ENCODE data around the gene TXNDC5.
"Not testable (repeated sequence)": the region's sequence is repeated elsewhere in the genome, so short reads cannot be mapped to it uniquely, and the experiment has no call there.

Gene TXNDC5

DNA sequence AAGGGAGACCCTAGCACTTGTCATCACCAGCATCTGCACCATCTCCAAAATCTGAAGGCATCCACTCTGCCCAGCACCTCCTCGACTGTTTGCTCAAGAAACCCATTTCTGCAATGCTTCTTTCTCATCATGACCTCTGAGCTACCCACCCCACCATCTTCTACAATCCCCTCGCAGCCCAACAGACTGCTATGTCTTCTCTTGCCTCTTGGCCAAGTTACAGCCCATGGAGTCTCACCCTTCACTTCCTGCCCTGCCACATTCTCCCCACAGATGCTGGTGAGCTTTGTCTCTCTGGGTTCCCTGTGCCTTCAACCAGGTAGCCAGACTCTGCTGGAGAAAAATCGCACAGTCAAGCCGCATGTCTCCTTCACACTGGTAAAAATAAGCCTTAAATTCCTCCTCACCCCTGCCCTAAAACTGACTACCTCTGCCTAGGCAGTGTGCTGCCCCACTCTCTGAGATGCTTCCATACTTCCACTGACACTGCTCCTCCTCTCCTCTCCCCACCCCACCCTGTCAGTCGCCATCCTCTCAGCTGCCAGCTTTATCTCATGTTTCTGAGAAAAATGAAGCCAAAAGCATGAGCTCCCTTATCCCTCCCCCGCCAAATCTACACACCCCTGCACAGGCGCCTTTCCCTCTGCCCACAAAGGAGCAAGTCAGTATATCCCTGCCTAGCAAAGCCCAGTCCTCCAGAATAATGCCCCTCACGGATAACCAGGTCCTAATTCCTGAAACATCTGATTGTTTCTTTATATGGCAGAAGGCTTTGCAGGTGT, 2.3 kb upstream of the TXNDC5 start:
- DNase-seq = no peak

DNA sequence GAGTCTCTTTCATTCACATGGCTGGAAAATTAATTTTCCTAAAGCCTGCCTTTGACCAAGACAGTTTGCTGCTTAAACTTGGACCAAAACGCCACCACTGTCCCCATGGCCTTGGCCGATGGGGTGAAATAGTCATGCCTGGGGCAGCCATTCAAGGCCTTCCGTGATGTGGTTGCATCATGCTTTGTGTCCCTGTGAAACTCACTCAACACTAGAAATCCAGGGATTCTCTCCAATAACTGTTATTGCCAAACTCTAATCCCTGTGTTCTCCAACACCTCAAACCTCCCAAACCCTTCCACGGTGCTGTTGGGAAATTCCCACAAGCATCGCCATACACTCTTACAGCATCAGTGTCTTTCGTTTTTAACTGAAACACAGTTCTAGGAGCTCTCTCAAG, 1.4 kb upstream of the TXNDC5 start:
- no peak for DNase-seq

- DNase-seq = no peak
These were observed 747 bp upstream of the TXNDC5 start for GRCh38 chr6:7911345-7911725.

- DNase-seq = no peak
These were observed 312 bp downstream of the TXNDC5 start for GRCh38 chr6:7910298-7910653.

DNA sequence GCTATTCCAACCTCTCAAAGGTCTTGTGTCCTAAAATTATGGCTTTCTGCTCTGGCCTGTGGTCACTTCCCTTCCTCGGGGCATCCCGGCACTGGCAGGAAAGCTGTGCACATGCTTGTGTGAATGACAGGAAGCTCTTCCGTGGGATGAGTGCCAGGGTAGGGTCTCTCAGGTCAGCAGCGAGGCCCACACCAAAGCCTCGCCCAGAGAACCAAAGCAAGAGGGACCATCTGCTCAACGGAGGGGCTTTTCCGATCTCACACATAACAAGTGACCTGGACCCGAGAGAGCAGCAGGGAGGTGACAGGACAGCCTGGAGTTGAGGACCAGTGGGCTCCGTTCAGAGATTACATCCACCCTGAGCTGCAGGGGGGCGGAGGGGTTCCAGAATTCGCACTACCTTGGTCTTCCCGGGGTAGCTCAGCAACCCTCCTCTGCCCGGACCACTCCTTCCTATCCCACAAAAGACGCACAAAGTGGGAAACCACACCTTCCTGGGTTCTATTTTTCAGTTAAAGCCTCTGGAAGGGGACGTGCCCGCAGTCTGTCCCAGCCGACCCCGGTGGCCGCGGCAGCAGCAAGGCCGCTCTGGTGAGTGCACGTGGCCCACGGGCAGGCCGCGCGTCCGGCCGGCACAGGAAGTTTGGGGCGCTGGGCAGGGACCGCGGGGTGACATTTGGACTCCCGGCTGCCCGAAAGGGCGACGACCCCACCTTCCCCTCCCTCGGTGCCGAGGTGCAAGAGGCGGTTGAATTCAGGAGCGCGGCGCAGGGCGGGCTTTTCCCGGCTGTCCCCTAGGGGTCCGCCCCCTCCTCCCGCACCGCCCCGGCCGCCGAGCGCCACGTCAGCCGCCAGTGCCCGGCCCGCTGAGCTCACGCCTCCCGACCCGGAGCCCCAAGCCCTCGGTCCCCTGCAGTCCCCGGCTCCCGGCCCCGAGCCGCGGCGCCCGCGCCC, 988 bp downstream of the TXNDC5 start:
- DNase-seq = peak; percentile 88

DNA sequence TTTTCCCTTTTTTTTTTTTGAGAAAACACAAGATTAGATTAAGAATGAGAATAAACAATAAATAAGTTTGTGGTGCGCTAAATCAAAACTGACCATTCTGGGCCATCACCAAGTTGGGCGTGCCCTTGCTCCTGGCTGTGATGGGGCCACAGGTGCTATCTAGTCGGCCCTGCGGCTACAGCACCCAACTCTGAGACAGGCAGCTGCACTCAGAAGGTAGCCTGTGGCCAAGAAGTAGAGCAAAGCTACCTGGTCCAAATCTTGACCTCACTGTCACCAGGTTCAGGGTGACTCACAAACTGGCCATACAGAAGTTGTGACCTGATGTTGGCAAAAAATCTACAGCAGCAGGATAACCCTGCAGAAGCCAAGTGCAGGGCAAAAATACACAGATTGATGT, 3.4 kb downstream of the TXNDC5 start:
- no peak for DNase-seq

GRCh38 chr6:7906741-7907140, 3.8 kb downstream of the TXNDC5 start:
- no peak for DNase-seq

DNA sequence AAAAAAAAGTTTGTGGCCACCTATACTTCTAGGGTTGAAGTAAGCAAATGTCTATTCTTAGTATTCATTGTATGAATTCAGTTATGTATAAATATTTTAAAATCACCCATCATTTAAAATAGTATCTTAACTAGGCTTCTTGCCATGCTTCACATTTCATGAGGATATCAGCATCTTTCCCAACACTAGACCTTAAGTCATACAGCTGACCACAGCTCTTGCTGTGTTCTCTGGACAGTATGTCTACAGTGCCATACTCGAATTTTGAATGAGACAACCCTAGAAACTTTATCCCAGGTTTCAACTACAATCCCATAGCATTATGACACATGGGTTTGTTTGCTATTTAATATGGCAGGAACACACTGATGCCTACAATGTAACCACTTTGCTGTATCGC, 5.2 kb downstream of the TXNDC5 start:
- no peak for DNase-seq

DNA sequence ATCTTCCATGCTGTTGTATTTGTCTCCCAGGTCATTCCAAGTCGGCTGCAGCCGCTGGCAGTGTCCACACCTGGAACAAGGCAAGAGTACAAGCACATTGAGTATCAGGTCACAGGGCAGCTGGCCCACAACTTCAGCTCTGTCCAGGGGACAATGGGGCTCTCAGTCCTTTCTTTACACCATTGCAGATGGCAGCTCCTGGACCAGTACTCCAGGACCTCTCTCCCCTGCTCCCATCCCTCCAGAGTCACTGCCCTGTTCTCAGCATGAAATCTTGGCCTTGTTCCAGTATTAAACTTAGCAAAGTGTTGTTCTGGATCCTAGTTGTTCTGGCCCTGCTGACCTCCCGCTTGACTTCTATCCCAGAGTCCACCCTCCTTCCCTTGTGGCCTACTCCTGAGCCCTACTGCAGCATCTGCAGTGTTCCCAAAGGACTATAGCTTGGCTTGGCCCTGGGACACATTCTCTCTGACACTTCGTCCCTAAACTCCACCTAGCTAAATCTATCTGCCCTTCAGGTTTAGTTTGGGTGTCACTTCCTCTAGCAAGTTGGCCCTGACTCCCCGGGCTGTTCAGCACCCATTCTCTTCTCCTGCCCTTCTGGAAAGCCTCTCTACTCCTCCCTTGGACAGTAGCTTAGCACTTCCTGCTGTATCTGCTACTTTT, 5.8 kb downstream of the TXNDC5 start:
- no peak for DNase-seq

- DNase-seq = no peak
These were observed 6.9 kb downstream of the TXNDC5 start for GRCh38 chr6:7903673-7904072.

GRCh38 chr6:7902867-7903266, 7.7 kb downstream of the TXNDC5 start:
- DNase-seq = no peak

- no peak for DNase-seq
These were observed 8.4 kb downstream of the TXNDC5 start for GRCh38 chr6:7902221-7902620.

DNA sequence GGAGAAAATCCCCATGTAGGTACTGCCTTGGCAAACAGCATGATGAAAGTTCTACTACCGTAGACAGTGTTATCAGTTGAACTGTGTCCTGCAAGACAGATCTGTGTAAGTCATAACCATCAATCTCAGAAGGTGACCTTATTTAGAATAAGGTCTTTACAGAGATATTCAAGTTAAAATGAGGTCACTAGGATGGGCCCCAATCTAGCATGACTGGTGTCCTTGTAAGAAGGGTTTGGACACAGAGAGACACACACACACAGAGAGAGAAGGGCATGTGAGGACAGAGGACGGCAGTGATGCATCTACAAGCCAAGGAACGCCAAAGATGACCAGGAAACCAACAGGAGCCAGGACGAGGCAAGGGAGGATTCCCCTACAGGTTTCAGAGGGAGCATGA, 8.8 kb downstream of the TXNDC5 start:
- no peak for DNase-seq

- DNase-seq = no peak
These were observed 9.5 kb downstream of the TXNDC5 start for GRCh38 chr6:7901056-7901455.

DNA sequence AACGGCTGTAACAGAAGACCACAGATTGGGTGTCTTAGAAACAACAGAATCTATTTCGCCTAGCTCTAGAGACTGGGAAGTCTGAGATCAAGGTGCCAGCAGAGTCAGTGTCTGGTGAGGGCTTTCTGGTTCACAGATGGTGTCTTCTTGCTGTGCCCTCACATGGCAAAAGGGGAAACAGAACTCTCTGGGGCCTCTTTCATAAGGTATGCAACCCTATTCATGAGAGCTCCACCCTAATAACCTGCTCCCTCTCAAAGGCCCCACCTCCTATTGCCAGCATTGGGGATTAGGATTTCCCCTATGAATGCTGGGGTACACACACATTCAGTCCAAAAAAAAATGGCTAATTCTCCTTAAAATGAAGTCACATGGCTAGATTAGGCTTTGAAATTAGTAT, 10.0 kb downstream of the TXNDC5 start:
- no peak for DNase-seq

DNA sequence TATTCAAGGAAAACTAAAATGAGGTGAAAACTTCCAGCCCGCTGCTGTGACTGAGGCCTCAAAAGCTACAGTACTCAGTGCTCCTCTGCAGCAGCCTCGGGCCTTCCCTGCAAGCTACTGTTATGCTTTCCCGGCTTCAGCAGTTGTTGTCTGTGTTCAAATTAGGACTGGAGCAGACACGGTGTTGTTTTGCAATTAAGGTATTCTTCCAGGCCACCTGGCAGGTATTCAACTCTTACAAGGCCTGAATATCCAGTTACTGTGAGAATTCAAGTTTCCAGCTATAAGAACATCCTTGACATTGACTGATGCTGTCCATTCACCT, 10.7 kb downstream of the TXNDC5 start:
- no peak for DNase-seq

DNA sequence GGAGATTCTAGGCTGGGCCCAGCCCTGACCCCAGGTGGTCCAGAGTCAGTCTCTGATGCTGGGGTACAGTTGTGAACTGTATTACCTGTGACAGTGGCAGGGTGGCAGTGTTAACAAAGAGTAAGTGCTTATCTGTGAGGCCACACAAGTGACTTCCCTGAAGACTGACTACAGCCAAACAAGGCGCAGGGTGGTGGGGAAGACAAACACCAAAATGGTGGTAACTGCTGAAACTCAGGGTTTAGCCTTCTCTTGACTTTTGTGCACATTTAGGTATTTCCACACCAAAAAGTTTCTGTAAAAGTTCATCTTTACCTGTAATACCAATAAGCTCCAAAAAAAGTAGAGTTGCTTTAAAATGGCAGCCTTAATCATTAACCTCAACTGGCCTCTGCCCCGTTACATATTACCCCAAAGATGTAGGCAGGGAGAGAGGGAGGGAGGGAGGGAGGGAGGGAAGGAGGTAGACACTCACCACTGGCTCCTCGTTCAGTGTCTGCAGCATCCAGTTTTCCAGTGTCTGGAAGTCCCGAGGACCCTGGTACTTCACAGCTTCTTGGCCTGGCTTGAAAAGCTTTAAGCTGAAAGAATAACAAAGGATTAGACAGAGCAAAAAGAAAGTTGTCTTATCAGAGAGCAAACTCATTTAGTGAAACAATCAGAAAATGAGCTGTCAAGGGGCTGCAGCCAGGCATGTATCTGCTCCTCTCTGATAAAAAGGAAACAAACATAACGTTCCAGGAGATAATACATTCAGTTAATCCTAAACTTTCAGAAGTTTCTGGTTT, 11.3 kb downstream of the TXNDC5 start:
- DNase-seq = no peak

DNA sequence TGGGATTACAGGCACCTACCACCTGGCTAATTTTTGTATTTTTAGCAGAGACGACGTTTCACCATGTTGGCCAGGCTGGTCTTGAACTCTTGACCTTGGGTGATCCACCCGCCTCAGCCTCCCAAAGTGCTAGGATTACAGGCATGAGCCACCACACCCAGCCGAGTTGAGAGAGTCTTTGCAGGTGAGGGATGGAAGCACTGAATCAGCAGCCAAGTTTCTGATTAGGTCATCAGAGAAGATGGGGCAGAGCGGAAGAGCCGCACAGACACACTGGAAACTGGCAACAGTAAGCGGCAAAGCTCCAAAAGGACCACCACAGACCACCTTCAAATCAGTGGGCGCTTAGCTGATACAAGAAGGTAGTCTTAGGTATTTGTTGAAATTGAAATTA, 12.4 kb downstream of the TXNDC5 start:
- not testable (repeated sequence) for DNase-seq

DNA sequence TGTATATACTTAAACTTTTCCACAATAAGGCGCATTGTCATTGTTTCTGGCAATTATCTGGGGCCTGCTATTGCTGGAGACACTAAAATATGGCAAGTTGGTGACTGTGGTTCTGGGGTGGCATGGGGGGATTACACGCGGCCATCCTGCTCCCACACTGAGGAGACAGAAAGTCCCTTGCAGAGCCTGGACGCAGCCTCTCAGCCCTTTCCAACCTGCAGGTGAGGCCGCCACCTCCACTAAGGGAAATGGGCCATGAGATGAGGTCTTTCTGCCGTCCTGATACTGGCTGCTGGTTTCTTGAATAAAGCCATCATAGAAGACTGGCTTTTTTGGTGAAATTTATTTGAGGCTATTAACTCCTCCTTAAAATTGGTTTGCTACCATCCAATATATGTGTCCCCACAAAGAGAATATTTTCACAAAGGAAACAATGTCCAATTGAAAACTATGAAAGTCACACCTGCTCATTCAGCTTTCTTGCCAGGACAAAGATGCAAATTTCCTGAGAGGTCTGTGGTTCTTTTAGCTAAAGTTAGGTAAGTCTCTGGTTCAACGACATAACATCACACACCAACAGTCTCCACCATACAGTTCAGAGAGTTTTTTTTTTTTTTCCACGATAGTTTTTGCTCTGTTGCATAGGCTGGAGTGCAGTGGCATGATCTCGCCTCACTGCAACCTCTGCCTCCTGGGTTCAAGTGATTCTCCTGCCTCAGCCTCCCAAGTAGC, 13.0 kb downstream of the TXNDC5 start:
- no peak for DNase-seq

DNA sequence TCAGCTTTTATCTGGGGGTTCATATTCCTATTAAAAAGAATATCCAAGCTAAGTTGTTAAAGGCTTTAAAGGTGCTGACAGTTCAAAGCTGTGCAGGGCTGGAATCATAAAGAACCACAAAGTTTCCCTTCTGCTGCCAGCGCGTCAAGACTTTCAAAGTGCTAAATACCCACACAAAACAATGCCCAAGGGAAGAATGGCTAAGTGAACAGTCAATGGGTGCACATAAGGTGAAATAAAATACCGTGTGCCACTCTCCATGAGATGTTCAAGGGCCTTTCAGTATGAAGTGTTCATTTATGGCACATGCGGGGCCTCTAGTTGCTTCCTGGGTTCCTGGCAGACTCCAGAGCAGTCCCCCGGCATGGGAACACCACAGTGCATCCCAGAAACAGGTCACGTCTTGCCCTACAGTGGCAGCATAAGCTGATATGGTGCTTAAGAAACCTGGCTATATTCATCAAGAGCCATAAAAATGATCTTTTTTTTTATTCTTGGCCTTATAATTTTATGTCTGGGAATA, 14.1 kb downstream of the TXNDC5 start:
- DNase-seq = no peak

- no peak for DNase-seq
These were observed 15.5 kb downstream of the TXNDC5 start for GRCh38 chr6:7895125-7895423.

Data from 8988T (cell line).